ENCODE results near the gene FUT8.

The FUT8 gene

DNA sequence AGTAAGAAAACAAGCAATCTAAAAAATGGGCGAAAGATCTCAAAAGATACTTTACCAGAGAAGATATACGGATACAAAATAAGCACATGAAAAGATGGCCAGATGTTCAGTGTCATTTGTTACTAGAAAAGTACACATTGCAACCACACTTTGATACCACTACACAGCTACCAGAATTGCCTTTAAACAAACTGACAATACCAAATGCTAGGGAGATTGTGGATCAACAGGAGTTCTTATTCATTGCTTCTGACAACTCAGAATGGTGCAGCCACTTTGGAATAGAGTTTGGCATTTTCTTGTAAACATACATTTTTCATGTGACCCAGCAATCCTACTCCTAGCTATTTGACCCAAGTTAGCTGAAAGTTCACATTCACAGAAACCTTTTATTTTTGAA is 136.3 kb downstream of the FUT8 start:
- Histone ChIP-seq H3K9me3 (ENCODE audit: insufficient read depth, low read length, severe bottlenecking) (no peaks in the 10 kb centered on the region), H4K20me1 (ENCODE audit: insufficient read depth, low read length) (peaks cover 6% of the 10 kb centered on the region; the same call in 1 of the 2 replicates), H3K79me2 (ENCODE audit: insufficient read depth, low read length) (peaks cover 83% of the 10 kb centered on the region), H3K4me1 (ENCODE audit: insufficient read depth, low read length) (no peaks in the 10 kb centered on the region), H3K27ac (ENCODE audit: low read length) (no peak overlapping the region), H3K36me3 (ENCODE audit: insufficient read depth, low read length) (no peaks in the 10 kb centered on the region), H3K27me3 (ENCODE audit: insufficient read depth, low read length, poor library complexity) (no peaks in the 10 kb centered on the region), H3K9ac (ENCODE audit: low read depth, low read length) (no peak overlapping the region), H3K4me2 (ENCODE audit: insufficient read depth, low read length) (no peak overlapping the region), H2AFZ (ENCODE audit: low read depth, low read length) (no peak overlapping the region), H3K4me3 (ENCODE audit: low read depth in 1 of 2, low read length in 2 of 2) (no peak overlapping the region)
- DNase-seq = no peak
- ATAC-seq (ENCODE audit: insufficient read depth, low read depth) = no peak
- no peak for TF ChIP-seq EZH2 (IDR thresholded peaks at IDR 0.05; ENCODE audit: borderline replicate concordance, low read depth, low read length, severe bottlenecking)
- TF ChIP-seq, protein P1, sequence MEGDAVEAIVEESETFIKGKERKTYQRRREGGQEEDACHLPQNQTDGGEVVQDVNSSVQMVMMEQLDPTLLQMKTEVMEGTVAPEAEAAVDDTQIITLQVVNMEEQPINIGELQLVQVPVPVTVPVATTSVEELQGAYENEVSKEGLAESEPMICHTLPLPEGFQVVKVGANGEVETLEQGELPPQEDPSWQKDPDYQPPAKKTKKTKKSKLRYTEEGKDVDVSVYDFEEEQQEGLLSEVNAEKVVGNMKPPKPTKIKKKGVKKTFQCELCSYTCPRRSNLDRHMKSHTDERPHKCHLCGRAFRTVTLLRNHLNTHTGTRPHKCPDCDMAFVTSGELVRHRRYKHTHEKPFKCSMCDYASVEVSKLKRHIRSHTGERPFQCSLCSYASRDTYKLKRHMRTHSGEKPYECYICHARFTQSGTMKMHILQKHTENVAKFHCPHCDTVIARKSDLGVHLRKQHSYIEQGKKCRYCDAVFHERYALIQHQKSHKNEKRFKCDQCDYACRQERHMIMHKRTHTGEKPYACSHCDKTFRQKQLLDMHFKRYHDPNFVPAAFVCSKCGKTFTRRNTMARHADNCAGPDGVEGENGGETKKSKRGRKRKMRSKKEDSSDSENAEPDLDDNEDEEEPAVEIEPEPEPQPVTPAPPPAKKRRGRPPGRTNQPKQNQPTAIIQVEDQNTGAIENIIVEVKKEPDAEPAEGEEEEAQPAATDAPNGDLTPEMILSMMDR (IDR thresholded peaks at IDR 0.05; ENCODE audit: borderline replicate concordance, extremely low read depth, low read length, poor library complexity, severe bottlenecking) = no peak

DNA sequence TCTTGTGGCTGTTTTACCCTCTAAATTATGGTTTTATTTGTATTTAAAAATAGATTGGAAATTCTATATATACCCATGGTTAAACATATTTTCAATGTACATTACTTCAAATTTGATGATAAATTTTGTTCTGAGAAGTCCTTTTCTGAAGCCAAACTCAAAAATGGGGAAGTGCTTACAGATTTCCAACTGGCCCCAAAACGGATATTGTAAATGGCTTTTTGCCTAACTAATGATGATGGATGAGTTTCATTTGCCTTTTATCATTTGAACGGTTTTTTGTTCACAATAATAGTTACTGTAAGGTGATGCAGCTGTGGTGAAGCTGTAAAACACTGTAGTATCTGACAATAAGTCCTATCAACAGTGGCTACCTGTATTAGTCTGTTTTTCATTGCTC is 136.9 kb downstream of the FUT8 start:
- H3K36me3 ChIP-seq (ENCODE audit: insufficient read depth, low read length) = no peaks in the 10 kb centered on the region
- no peaks in the 10 kb centered on the region for H3K4me1 ChIP-seq (ENCODE audit: insufficient read depth, low read length)
- H3K27me3 ChIP-seq (ENCODE audit: insufficient read depth, low read length, poor library complexity) = no peaks in the 10 kb centered on the region
- H3K9me3 ChIP-seq (ENCODE audit: insufficient read depth, low read length, severe bottlenecking) = no peaks in the 10 kb centered on the region
- DNase-seq (no peak), ATAC-seq (ENCODE audit: insufficient read depth, low read depth) (no peak)
- no peak overlapping the region for H3K27ac ChIP-seq (ENCODE audit: low read length)
- no peak overlapping the region for H2AFZ ChIP-seq (ENCODE audit: low read depth, low read length)
- H3K9ac ChIP-seq (ENCODE audit: low read depth, low read length) = no peak overlapping the region
- TF ChIP-seq EZH2 (IDR thresholded peaks at IDR 0.05; ENCODE audit: borderline replicate concordance, low read depth, low read length, severe bottlenecking) = no peak
- TF ChIP-seq, protein P1 (IDR thresholded peaks at IDR 0.05; ENCODE audit: borderline replicate concordance, extremely low read depth, low read length, poor library complexity, severe bottlenecking) = no peak
- no peak overlapping the region for H3K4me2 ChIP-seq (ENCODE audit: insufficient read depth, low read length)
- peaks cover 84% of the 10 kb centered on the region for H3K79me2 ChIP-seq (ENCODE audit: insufficient read depth, low read length)
- H4K20me1 ChIP-seq (ENCODE audit: insufficient read depth, low read length) = peaks cover 6% of the 10 kb centered on the region; the same call in 1 of the 2 replicates
- no peak overlapping the region for H3K4me3 ChIP-seq (ENCODE audit: low read depth in 1 of 2, low read length in 2 of 2)

DNA sequence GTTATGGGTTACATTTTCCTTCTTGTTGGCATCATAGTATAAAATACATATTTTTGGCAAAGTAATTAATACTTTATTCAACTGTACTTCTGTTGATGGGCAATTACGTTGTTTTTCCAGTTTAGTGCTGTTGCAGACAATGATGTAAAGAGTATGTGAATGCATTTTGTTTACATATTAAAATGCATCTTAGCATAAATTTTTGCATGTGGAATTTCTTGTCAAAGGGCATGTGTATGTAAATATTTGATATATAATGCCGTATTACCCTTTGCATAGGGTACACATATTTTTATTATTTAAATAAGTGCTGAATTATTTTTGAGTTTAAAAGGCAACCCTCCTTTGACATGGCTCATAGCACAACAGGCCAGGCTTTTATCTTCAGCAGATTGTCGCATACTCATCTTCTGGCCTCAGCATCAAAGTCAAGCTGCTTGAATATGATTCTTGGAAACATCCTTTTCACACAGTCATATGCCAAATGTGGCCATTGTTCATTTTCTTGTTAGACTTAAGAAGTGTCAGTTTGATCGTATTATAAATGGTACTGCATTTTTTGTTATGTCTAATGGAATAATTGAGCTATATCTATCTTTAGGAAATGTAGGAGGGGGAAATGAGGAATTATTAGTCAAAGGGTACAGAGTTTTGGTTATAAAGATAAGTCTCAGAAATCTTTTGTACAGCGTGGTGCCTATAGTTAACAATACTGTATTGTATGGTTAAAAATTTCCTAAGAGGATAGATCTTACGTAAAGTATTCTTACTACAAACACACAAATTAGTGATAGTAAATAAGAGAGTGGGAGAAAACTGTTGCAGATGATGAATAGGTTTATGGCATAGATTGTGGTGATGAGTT is 138.5 kb downstream of the FUT8 start:
- no peak overlapping the region for H3K9ac ChIP-seq (ENCODE audit: low read depth, low read length)
- no peak overlapping the region for H3K27ac ChIP-seq (ENCODE audit: low read length)
- TF ChIP-seq EZH2 (IDR thresholded peaks at IDR 0.05; ENCODE audit: borderline replicate concordance, low read depth, low read length, severe bottlenecking) = no peak
- TF ChIP-seq, protein P1 (IDR thresholded peaks at IDR 0.05; ENCODE audit: borderline replicate concordance, extremely low read depth, low read length, poor library complexity, severe bottlenecking) = no peak
- peak; percentile 55; the same call in 1 of the 3 replicates for ATAC-seq (ENCODE audit: insufficient read depth, low read depth)
- H4K20me1 ChIP-seq (ENCODE audit: insufficient read depth, low read length) = peaks cover 7% of the 10 kb centered on the region; the same call in 1 of the 2 replicates
- H3K27me3 ChIP-seq (ENCODE audit: insufficient read depth, low read length, poor library complexity) = no peaks in the 10 kb centered on the region
- H3K9me3 ChIP-seq (ENCODE audit: insufficient read depth, low read length, severe bottlenecking) = no peaks in the 10 kb centered on the region
- no peak for DNase-seq
- no peaks in the 10 kb centered on the region for H3K4me1 ChIP-seq (ENCODE audit: insufficient read depth, low read length)
- H3K36me3 ChIP-seq (ENCODE audit: insufficient read depth, low read length) = no peaks in the 10 kb centered on the region
- no peak overlapping the region for H3K4me3 ChIP-seq (ENCODE audit: low read depth in 1 of 2, low read length in 2 of 2)
- H3K79me2 ChIP-seq (ENCODE audit: insufficient read depth, low read length) = peaks cover 85% of the 10 kb centered on the region
- no peak overlapping the region for H2AFZ ChIP-seq (ENCODE audit: low read depth, low read length)
- H3K4me2 ChIP-seq (ENCODE audit: insufficient read depth, low read length) = no peak overlapping the region

Measured in DND-41 (cell line).